ENCODE data around the gene GFM2. TPM values are rescaled to one million over a fixed set of nuclear protein-coding genes. Genes with fewer than 3 reads are reported as not detected.
"Not testable (repeated sequence)": the region's sequence is repeated elsewhere in the genome, so short reads cannot be mapped to it uniquely, and the experiment has no call there.

GFM2 gene

GRCh38 chr5:74676466-74676865, 90.5 kb downstream of the GFM2 start:
- H3K79me1 ChIP-seq (ENCODE audit: low read depth, low read length); H3K9ac ChIP-seq (ENCODE audit: low read depth, low read length, poor library complexity); H3K27me3 ChIP-seq (ENCODE audit: control insufficient read depth in 3 of 3, insufficient read depth in 3 of 3, low read depth in 1 of 3, low read length in 3 of 3); H2BK12ac ChIP-seq (ENCODE audit: low read length); H3K4me3 ChIP-seq (ENCODE audit: low read length in 2 of 2); H2BK5ac ChIP-seq (ENCODE audit: low read length); H3K27ac ChIP-seq (replicated peaks; ENCODE audit: low read length); H3K4me1 ChIP-seq (ENCODE audit: control insufficient read depth in 2 of 2, insufficient read depth in 1 of 2, low read depth in 1 of 2, low read length in 2 of 2); H3K18ac ChIP-seq (ENCODE audit: low read length); H2BK15ac ChIP-seq (ENCODE audit: low read length); H2AK5ac ChIP-seq (ENCODE audit: low read depth, low read length); H4K91ac ChIP-seq (ENCODE audit: low read depth, low read length, poor library complexity); H4K8ac ChIP-seq (ENCODE audit: low read depth, low read length); H3K23ac ChIP-seq (ENCODE audit: low read depth, low read length, poor library complexity); H3K4me2 ChIP-seq (ENCODE audit: insufficient read depth, low read length, poor library complexity, severe bottlenecking); H3K4ac ChIP-seq (ENCODE audit: low read length); H2AFZ ChIP-seq (ENCODE audit: low read length); H2BK120ac ChIP-seq (ENCODE audit: low read depth, low read length); H3K36me3 ChIP-seq (replicated peaks in 1 of 2; ENCODE audit: control insufficient read depth in 2 of 2, insufficient read depth in 2 of 2, low read length in 2 of 2); DNase-seq (ENCODE audit: low spot score); H3K14ac ChIP-seq (ENCODE audit: low read length); H3K9me3 ChIP-seq (replicated peaks in 1 of 2; ENCODE audit: control insufficient read depth in 2 of 2, insufficient read depth in 1 of 2, low read depth in 1 of 2, low read length in 2 of 2): not testable (repeated sequence)
- WGBS, 2 donors (ENCODE audit: extremely low coverage in 2 of 2, insufficient read length in 2 of 2, insufficient replicate concordance in 1 of 2), result no CpG with 5 or more reads among the region's 6 CpGs

GRCh38 chr5:74673011-74673790, 93.7 kb downstream of the GFM2 start:
- no peak overlapping the region for H4K91ac ChIP-seq (ENCODE audit: low read depth, low read length, poor library complexity)
- no peak overlapping the region for H2AK5ac ChIP-seq (ENCODE audit: low read depth, low read length)
- H3K36me3 ChIP-seq (replicated peaks in 1 of 2; ENCODE audit: control insufficient read depth in 2 of 2, insufficient read depth in 2 of 2, low read length in 2 of 2), result no peaks in the 10 kb centered on the region
- H2BK12ac ChIP-seq (ENCODE audit: low read length), result no peak overlapping the region
- no CpG with 5 or more reads among the region's 6 CpGs for WGBS, 2 donors (ENCODE audit: extremely low coverage in 2 of 2, insufficient read length in 2 of 2, insufficient replicate concordance in 1 of 2)
- H3K27ac ChIP-seq (replicated peaks; ENCODE audit: low read length), result no peak overlapping the region
- H3K18ac ChIP-seq (ENCODE audit: low read length), result no peak overlapping the region
- H2BK15ac ChIP-seq (ENCODE audit: low read length), result no peak overlapping the region
- H3K9me3 ChIP-seq (replicated peaks in 1 of 2; ENCODE audit: control insufficient read depth in 2 of 2, insufficient read depth in 1 of 2, low read depth in 1 of 2, low read length in 2 of 2), result no peaks in the 10 kb centered on the region
- H4K8ac ChIP-seq (ENCODE audit: low read depth, low read length), result no peak overlapping the region
- H3K4ac ChIP-seq (ENCODE audit: low read length), result no peak overlapping the region
- no peak for DNase-seq (ENCODE audit: low spot score)
- no peak overlapping the region for H3K4me2 ChIP-seq (ENCODE audit: insufficient read depth, low read length, poor library complexity, severe bottlenecking)
- H3K9ac ChIP-seq (ENCODE audit: low read depth, low read length, poor library complexity), result no peak overlapping the region
- peaks cover 2 to 4% of the 10 kb centered on the region in 2 donors for H3K4me1 ChIP-seq (ENCODE audit: control insufficient read depth in 2 of 2, insufficient read depth in 1 of 2, low read depth in 1 of 2, low read length in 2 of 2)
- peak overlapping the region; percentile 47 for H2AFZ ChIP-seq (ENCODE audit: low read length)
- no peaks in the 10 kb centered on the region for H3K79me1 ChIP-seq (ENCODE audit: low read depth, low read length)
- no peak overlapping the region for H3K14ac ChIP-seq (ENCODE audit: low read length)
- H2BK120ac ChIP-seq (ENCODE audit: low read depth, low read length), result no peak overlapping the region
- no peak overlapping the region for H3K4me3 ChIP-seq (ENCODE audit: low read length in 2 of 2)
- H3K27me3 ChIP-seq (ENCODE audit: control insufficient read depth in 3 of 3, insufficient read depth in 3 of 3, low read depth in 1 of 3, low read length in 3 of 3), result no peaks in the 10 kb centered on the region
- H2BK5ac ChIP-seq (ENCODE audit: low read length), result no peak overlapping the region
- no peak overlapping the region for H3K23ac ChIP-seq (ENCODE audit: low read depth, low read length, poor library complexity)

DNA sequence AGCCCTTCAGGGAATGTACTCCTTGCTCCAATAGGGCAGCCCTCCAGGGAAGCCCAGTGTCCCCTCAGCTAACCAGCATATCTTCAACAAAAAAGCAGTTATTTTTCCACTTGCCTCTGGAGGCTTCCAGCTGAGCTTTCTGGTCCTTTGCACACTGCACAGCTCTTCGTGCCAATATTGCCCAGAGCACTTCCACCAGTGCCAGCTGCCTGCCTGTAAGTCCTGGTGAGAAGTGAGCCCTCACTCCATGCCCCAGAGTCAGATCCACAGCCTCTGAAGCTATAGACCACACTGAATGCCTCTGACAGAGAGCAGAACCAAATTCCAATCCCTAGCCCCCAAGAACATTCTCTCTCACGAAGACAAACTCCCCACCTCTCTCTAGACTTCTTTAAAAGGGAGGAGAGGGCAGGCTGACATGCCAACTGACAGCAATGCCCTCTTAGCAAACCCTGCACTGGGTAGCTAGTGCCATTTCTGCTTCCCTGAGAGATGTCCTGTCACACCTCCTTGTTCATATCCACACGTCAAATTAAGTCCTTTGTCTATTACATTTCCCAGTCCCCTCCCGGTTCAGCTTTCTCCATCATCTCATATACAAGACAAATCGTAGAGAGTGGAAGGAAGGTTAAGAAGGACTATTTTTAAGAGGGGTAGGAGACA, 94.6 kb downstream of the GFM2 start:
- Histone ChIP-seq H2BK12ac (ENCODE audit: low read length) (no peak overlapping the region), H3K27me3 (ENCODE audit: control insufficient read depth in 3 of 3, insufficient read depth in 3 of 3, low read depth in 1 of 3, low read length in 3 of 3) (peaks cover 0 to 6% (median 0%) of the 10 kb centered on the region in 3 experiments), H3K79me1 (ENCODE audit: low read depth, low read length) (no peaks in the 10 kb centered on the region), H2AFZ (ENCODE audit: low read length) (no peak overlapping the region), H3K36me3 (replicated peaks in 1 of 2; ENCODE audit: control insufficient read depth in 2 of 2, insufficient read depth in 2 of 2, low read length in 2 of 2) (no peaks in the 10 kb centered on the region), H3K4ac (ENCODE audit: low read length) (no peak overlapping the region), H3K9me3 (replicated peaks in 1 of 2; ENCODE audit: control insufficient read depth in 2 of 2, insufficient read depth in 1 of 2, low read depth in 1 of 2, low read length in 2 of 2) (no peaks in the 10 kb centered on the region), H2BK15ac (ENCODE audit: low read length) (no peak overlapping the region), H3K4me1 (ENCODE audit: control insufficient read depth in 2 of 2, insufficient read depth in 1 of 2, low read depth in 1 of 2, low read length in 2 of 2) (peaks cover 2 to 4% of the 10 kb centered on the region in 2 donors), H3K9ac (ENCODE audit: low read depth, low read length, poor library complexity) (no peak overlapping the region), H4K8ac (ENCODE audit: low read depth, low read length) (no peak overlapping the region), H3K4me2 (ENCODE audit: insufficient read depth, low read length, poor library complexity, severe bottlenecking) (no peak overlapping the region), H2AK5ac (ENCODE audit: low read depth, low read length) (no peak overlapping the region), H2BK120ac (ENCODE audit: low read depth, low read length) (no peak overlapping the region), H3K18ac (ENCODE audit: low read length) (peak overlapping the region; percentile 13), H2BK5ac (ENCODE audit: low read length) (no peak overlapping the region), H3K23ac (ENCODE audit: low read depth, low read length, poor library complexity) (no peak overlapping the region), H3K14ac (ENCODE audit: low read length) (no peak overlapping the region), H4K91ac (ENCODE audit: low read depth, low read length, poor library complexity) (no peak overlapping the region), H3K4me3 (ENCODE audit: low read length in 2 of 2) (no peak overlapping the region), H3K27ac (replicated peaks; ENCODE audit: low read length) (no peak overlapping the region)
- WGBS, 2 donors (ENCODE audit: extremely low coverage in 2 of 2, insufficient read length in 2 of 2, insufficient replicate concordance in 1 of 2), result no CpG with 5 or more reads among the region's 5 CpGs
- DNase-seq (ENCODE audit: low spot score), result no peak

Small RNA genes within 50 kb of the gene (small RNA-seq; reads per million reads assigned to genes)
- gene RNU6-658P (ENCODE audit: insufficient read depth), result not detected
